Measurements from ENCODE around the gene ARL4C.

The ARL4C gene

DNA sequence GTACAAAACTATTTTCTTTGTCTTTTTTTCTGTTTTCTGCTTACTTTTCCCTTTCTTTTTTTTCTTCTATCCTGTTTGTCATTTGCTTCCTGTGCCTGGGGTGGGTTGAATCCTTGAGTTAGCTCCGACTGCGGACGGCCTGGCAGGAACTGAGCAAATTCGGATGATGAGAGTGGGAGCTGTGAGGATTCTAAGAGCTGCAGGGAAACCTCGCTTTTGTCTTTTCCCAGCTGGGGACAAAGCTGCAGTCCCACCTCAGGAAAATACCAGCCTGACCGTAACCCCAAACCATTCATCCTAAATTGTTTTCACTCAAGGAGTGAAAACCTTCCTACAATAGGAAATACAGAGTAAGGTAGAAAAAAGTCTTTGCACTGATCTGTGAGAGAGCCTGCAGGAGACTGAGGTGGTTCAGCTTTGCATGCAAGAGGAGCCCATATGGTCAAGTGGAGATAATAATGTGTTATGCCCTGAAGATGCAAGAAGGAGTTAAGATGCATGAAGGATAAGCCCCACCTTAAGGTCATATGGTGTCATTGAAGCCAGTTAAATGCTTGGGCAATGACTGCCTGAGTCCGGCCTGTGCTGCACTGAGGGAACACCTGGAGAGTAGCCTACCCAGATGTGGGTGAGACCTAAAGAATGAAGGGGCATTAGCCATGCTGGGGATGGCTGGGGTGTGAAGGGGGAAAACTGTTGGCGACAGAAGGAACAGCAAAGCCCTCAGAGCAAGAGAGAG, 31.7 kb upstream of the ARL4C start:
- Histone ChIP-seq H3K9ac (no peak overlapping the region), H3K4me1 (ENCODE audit: low read depth, poor library complexity, severe bottlenecking) (no peaks in the 10 kb centered on the region), H3K27ac (no peak overlapping the region), H3K79me2 (ENCODE audit: insufficient read depth, low read depth) (no peaks in the 10 kb centered on the region), H4K20me1 (ENCODE audit: insufficient read depth) (no peaks in the 10 kb centered on the region), H3K27me3 (ENCODE audit: insufficient read depth, low read depth) (no peaks in the 10 kb centered on the region), H3K4me2 (no peak overlapping the region), H3K36me3 (ENCODE audit: insufficient read depth) (no peaks in the 10 kb centered on the region), H2AFZ (ENCODE audit: low read depth) (no peak overlapping the region), H3K4me3 (IDR thresholded peaks at IDR 0.05; ENCODE audit: insufficient read depth, low read depth, low read length) (no peak overlapping the region)
- TF ChIP-seq, protein P1, sequence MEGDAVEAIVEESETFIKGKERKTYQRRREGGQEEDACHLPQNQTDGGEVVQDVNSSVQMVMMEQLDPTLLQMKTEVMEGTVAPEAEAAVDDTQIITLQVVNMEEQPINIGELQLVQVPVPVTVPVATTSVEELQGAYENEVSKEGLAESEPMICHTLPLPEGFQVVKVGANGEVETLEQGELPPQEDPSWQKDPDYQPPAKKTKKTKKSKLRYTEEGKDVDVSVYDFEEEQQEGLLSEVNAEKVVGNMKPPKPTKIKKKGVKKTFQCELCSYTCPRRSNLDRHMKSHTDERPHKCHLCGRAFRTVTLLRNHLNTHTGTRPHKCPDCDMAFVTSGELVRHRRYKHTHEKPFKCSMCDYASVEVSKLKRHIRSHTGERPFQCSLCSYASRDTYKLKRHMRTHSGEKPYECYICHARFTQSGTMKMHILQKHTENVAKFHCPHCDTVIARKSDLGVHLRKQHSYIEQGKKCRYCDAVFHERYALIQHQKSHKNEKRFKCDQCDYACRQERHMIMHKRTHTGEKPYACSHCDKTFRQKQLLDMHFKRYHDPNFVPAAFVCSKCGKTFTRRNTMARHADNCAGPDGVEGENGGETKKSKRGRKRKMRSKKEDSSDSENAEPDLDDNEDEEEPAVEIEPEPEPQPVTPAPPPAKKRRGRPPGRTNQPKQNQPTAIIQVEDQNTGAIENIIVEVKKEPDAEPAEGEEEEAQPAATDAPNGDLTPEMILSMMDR (conservative IDR thresholded peaks at IDR 0.05; ENCODE audit: low read depth, low read length): no peak

DNA sequence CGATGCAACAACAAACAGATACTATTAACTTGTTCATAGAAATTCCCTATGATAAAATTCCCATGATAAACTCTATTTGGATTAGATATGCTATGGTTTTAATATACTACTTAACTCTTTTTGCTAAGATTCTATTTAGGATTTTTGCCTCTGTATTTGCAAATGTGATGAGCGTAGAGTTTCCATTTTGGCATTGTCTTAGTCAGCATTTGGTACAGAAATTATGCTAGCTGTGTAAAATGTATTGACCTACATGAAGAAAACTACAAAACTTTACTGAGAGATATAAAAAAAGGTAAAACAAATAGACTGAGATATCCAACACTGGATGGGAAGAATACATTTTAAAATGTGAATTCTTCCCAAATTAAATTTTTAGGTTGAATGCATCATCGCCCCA, 29.8 kb upstream of the ARL4C start:
- TF ChIP-seq, protein P1 (conservative IDR thresholded peaks at IDR 0.05; ENCODE audit: low read depth, low read length): no peak
- Histone ChIP-seq H2AFZ (ENCODE audit: low read depth) (no peak overlapping the region), H4K20me1 (ENCODE audit: insufficient read depth) (no peaks in the 10 kb centered on the region), H3K79me2 (ENCODE audit: insufficient read depth, low read depth) (no peaks in the 10 kb centered on the region), H3K27me3 (ENCODE audit: insufficient read depth, low read depth) (no peaks in the 10 kb centered on the region), H3K36me3 (ENCODE audit: insufficient read depth) (no peaks in the 10 kb centered on the region), H3K4me3 (IDR thresholded peaks at IDR 0.05; ENCODE audit: insufficient read depth, low read depth, low read length) (no peak overlapping the region), H3K4me2 (no peak overlapping the region), H3K4me1 (ENCODE audit: low read depth, poor library complexity, severe bottlenecking) (no peaks in the 10 kb centered on the region), H3K27ac (no peak overlapping the region), H3K9ac (no peak overlapping the region)

DNA sequence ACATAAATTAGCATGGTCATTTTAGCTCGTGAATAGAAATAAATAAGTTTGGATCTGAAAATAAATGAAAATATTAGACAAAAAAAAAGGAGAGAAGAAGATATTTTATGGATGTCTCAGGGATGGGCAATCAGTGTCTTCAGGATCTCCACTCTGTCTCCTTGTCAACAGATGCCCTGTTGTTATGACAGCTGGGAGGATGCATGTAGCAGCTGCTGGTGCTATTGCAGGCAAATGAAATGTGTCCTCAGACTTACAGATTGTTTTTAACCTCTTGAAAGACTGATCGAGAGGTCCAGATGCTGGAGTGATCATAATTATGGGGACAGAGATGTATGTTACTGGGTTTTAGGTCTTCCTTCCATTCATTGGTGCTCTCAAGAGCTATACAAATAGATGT, 24.7 kb upstream of the ARL4C start:
- Histone ChIP-seq H3K36me3 (ENCODE audit: insufficient read depth) (no peaks in the 10 kb centered on the region), H3K79me2 (ENCODE audit: insufficient read depth, low read depth) (no peaks in the 10 kb centered on the region), H3K9ac (no peak overlapping the region), H3K4me2 (no peak overlapping the region), H3K27ac (no peak overlapping the region), H3K4me1 (ENCODE audit: low read depth, poor library complexity, severe bottlenecking) (no peaks in the 10 kb centered on the region), H3K27me3 (ENCODE audit: insufficient read depth, low read depth) (no peaks in the 10 kb centered on the region), H4K20me1 (ENCODE audit: insufficient read depth) (no peaks in the 10 kb centered on the region), H2AFZ (ENCODE audit: low read depth) (no peak overlapping the region), H3K4me3 (IDR thresholded peaks at IDR 0.05; ENCODE audit: insufficient read depth, low read depth, low read length) (no peak overlapping the region)
- TF ChIP-seq, protein P1 (conservative IDR thresholded peaks at IDR 0.05; ENCODE audit: low read depth, low read length): no peak

DNA sequence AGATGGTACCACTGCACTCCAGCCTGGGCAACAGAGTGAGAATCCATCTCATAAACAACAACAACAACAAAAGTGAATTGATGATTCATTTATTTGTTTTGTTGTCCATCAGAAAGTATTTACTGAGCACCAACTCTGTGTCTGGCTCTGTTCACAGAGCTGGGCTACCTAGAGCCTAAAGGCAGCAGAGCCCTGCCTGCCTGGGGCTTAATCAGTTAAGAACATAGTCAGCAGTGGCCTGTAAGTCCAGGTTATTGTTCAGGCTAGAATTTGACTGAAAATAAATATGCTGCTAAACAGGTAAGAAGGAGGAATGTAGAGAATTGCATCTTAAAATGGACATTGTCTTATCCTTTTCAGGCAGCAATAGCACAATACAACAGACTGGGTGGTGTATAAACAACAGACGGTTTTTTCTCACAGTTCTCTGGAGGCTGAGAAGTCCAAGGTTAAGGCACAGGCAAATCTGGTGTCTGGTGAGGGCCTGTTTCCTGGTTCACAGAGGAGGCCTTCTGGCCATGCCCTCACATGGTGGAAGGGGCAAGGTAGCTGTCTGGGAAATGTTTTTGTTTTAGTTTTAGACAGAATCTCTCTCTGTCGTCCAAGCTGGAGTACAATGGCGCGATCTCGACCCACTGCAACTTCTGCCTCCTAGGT, 22.2 kb upstream of the ARL4C start:
- H3K4me3 ChIP-seq (IDR thresholded peaks at IDR 0.05; ENCODE audit: insufficient read depth, low read depth, low read length): no peak overlapping the region
- no peaks in the 10 kb centered on the region for H3K4me1 ChIP-seq (ENCODE audit: low read depth, poor library complexity, severe bottlenecking)
- no peak overlapping the region for H3K9ac ChIP-seq
- H3K4me2 ChIP-seq: no peak overlapping the region
- TF ChIP-seq, protein P1 (conservative IDR thresholded peaks at IDR 0.05; ENCODE audit: low read depth, low read length): no peak
- H4K20me1 ChIP-seq (ENCODE audit: insufficient read depth): no peaks in the 10 kb centered on the region
- no peaks in the 10 kb centered on the region for H3K27me3 ChIP-seq (ENCODE audit: insufficient read depth, low read depth)
- H3K27ac ChIP-seq: no peak overlapping the region
- H2AFZ ChIP-seq (ENCODE audit: low read depth): no peak overlapping the region
- H3K79me2 ChIP-seq (ENCODE audit: insufficient read depth, low read depth): no peaks in the 10 kb centered on the region
- H3K36me3 ChIP-seq (ENCODE audit: insufficient read depth): no peaks in the 10 kb centered on the region

Measured in KMS-11 (cell line).